HG03439 (cell line): Measurements from ENCODE around the gene TM9SF3.

Source experiments
- ATAC-seq: cut with Tn5 transposase; IDR thresholded peaks from one replicate; pipeline ENCODE4 v1.9.1; 2021; ENCODE audit warnings: mild to moderate bottlenecking, moderate library complexity; ENCODE audit not compliant: unreplicated experiment

Gene TM9SF3

GRCh38 chr10:96513305-96513697, 73.5 kb downstream of the TM9SF3 start:
- no peak for ATAC-seq

- no peak for ATAC-seq
Observed at GRCh38 chr10:96512524-96513304, 74.1 kb downstream of the TM9SF3 start.

- ATAC-seq = no peak
Observed at GRCh38 chr10:96511044-96511945, 75.5 kb downstream of the TM9SF3 start.

- no peak for ATAC-seq
Observed at GRCh38 chr10:96509017-96509641, 77.7 kb downstream of the TM9SF3 start.

- ATAC-seq = no peak
Observed at GRCh38 chr10:96507044-96507443, 79.8 kb downstream of the TM9SF3 start.

- ATAC-seq = no peak
Observed at GRCh38 chr10:96505150-96506136, 81.4 kb downstream of the TM9SF3 start.

- ATAC-seq = no peak
Observed at GRCh38 chr10:96502561-96503282, 84.1 kb downstream of the TM9SF3 start.

- no peak for ATAC-seq
Observed at GRCh38 chr10:96501985-96502384, 84.8 kb downstream of the TM9SF3 start.

GRCh38 chr10:96500519-96500918, 86.3 kb downstream of the TM9SF3 start:
- ATAC-seq = no peak

GRCh38 chr10:96500050-96500449, 86.8 kb downstream of the TM9SF3 start:
- ATAC-seq = no peak

- no peak for ATAC-seq
Observed at GRCh38 chr10:96497391-96497790, 89.4 kb downstream of the TM9SF3 start.

GRCh38 chr10:96496281-96496925, 90.4 kb downstream of the TM9SF3 start:
- no peak for ATAC-seq

- ATAC-seq = no peak
Observed at GRCh38 chr10:96495544-96495943, 91.3 kb downstream of the TM9SF3 start.

- ATAC-seq = no peak
Observed at GRCh38 chr10:96494694-96495093, 92.1 kb downstream of the TM9SF3 start.

- no peak for ATAC-seq
Observed at GRCh38 chr10:96493871-96494525, 92.8 kb downstream of the TM9SF3 start.

GRCh38 chr10:96493254-96493653, 93.6 kb downstream of the TM9SF3 start:
- no peak for ATAC-seq

GRCh38 chr10:96491303-96491702, 95.5 kb downstream of the TM9SF3 start:
- ATAC-seq = no peak

GRCh38 chr10:96488161-96488935, 98.5 kb downstream of the TM9SF3 start:
- ATAC-seq = no peak
